ENCODE results near the gene NFU1.

Gene NFU1

GRCh38 chr2:69386789-69387734 lies 50.2 kb downstream of the NFU1 start, which contains the start of gene GFPT1:
Gene GFPT1 (minus strand): TSS chr2:69387227. CDS start chr2:69387071, 156 bp downstream.
- Histone ChIP-seq H3K9me3 (ENCODE audit: severe bottlenecking) (no peaks in the 10 kb centered on the region), H3K4me3 (ENCODE audit: low read depth, low read length) (peak within 1 kb of the TSS; percentile 94), H3K36me3 (peaks cover 15% of the 10 kb centered on the region), H3K27ac (peak within 1 kb of the TSS; percentile 83), H3K27me3 (ENCODE audit: insufficient read depth, low read depth, severe bottlenecking) (no peaks in the 10 kb centered on the region)
- DNase-seq, result peak; percentile 97
- no peak for TF ChIP-seq CTCF (IDR thresholded peaks at IDR 0.05; ENCODE audit: low read depth, low read length)

GRCh38 chr2:69386360-69386759 lies 50.9 kb downstream of the NFU1 start:
- H3K27ac ChIP-seq, result peak overlapping the region; percentile 83
- H3K4me3 ChIP-seq (ENCODE audit: low read depth, low read length), result peak overlapping the region; percentile 94
- no peaks in the 10 kb centered on the region for H3K27me3 ChIP-seq (ENCODE audit: insufficient read depth, low read depth, severe bottlenecking)
- H3K9me3 ChIP-seq (ENCODE audit: severe bottlenecking), result no peaks in the 10 kb centered on the region
- no peak for DNase-seq
- TF ChIP-seq CTCF (IDR thresholded peaks at IDR 0.05; ENCODE audit: low read depth, low read length), result no peak
- H3K36me3 ChIP-seq, result peaks cover 17% of the 10 kb centered on the region

- Histone ChIP-seq H3K4me3 (ENCODE audit: low read depth, low read length) (peak overlapping the region; percentile 94), H3K9me3 (ENCODE audit: severe bottlenecking) (no peaks in the 10 kb centered on the region), H3K27ac (no peak overlapping the region), H3K27me3 (ENCODE audit: insufficient read depth, low read depth, severe bottlenecking) (no peaks in the 10 kb centered on the region), H3K36me3 (peaks cover 17% of the 10 kb centered on the region)
- DNase-seq, result no peak
- TF ChIP-seq CTCF (IDR thresholded peaks at IDR 0.05; ENCODE audit: low read depth, low read length), result no peak
These were observed 51.6 kb downstream of the NFU1 start for GRCh38 chr2:69385443-69386151.

- TF ChIP-seq CTCF (IDR thresholded peaks at IDR 0.05; ENCODE audit: low read depth, low read length), result no peak
- no peak overlapping the region for H3K4me3 ChIP-seq (ENCODE audit: low read depth, low read length)
- no peak overlapping the region for H3K27ac ChIP-seq
- H3K9me3 ChIP-seq (ENCODE audit: severe bottlenecking), result no peaks in the 10 kb centered on the region
- no peaks in the 10 kb centered on the region for H3K27me3 ChIP-seq (ENCODE audit: insufficient read depth, low read depth, severe bottlenecking)
- no peak for DNase-seq
- peaks cover 21% of the 10 kb centered on the region for H3K36me3 ChIP-seq
These were observed 52.6 kb downstream of the NFU1 start for GRCh38 chr2:69384618-69385081.

GRCh38 chr2:69383176-69383812 lies 53.9 kb downstream of the NFU1 start:
- no peak overlapping the region for H3K27ac ChIP-seq
- TF ChIP-seq CTCF (IDR thresholded peaks at IDR 0.05; ENCODE audit: low read depth, low read length), result no peak
- no peaks in the 10 kb centered on the region for H3K27me3 ChIP-seq (ENCODE audit: insufficient read depth, low read depth, severe bottlenecking)

More at GRCh38 chr2:69383176-69383812, 53.9 kb downstream of the NFU1 start:
- no peak for DNase-seq
- Histone ChIP-seq H3K4me3 (ENCODE audit: low read depth, low read length) (no peak overlapping the region), H3K36me3 (peaks cover 21% of the 10 kb centered on the region), H3K9me3 (ENCODE audit: severe bottlenecking) (no peaks in the 10 kb centered on the region)

All from WERI-Rb-1 (cell line).